HG03060 (cell line): ENCODE data around the gene F5.
"Not testable (repeated sequence)": the region's sequence is repeated elsewhere in the genome, so short reads cannot be mapped to it uniquely, and the experiment has no call there.

Source experiments
- ATAC-seq: cut with Tn5 transposase; IDR thresholded peaks from one replicate; pipeline ENCODE4 v1.9.1; 2021; ENCODE audit warnings: low read depth, moderate number of reproducible peaks; ENCODE audit not compliant: unreplicated experiment

Gene F5

DNA sequence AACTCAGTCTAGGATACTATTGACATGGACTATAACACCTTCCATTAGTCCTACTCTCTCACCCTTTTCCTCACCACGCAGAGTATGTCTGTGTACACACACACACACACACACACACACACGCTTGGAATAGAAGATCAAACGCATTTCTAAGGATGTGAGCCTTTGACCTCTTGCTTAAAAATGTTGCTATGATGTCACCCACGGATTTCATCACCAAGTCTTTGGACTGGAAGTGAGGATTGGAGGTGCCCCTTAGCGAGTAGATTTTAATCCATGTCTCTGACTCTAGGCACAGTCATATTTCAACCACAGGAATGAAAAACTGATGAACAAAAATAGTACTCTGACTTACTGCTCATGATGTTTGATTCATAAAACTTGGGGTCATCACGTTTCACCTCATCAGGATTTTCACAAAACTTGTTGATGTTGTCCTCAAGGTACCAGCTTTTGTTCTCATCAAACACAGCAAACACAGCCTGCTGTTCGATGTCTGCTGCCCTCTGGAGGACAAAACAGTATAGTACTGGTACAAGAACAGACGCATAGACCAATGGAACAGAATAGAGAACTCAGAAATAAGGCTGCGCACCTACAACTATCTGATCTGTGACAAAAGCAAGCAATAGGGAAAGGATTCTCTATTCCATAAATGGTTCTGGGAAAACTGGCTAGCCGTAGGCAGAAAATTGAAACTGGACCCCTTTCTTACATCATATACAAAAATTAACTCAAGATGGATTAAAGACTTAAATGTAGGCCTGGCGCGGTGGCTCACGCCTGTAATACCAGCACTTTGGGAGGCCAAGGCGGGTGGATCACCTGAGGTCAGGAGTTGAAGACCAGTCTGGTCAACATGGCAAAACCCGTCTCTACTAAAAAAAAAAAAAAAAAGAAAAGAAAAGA is 39.9 kb downstream of the F5 start:
- peak; percentile 40 for ATAC-seq

DNA sequence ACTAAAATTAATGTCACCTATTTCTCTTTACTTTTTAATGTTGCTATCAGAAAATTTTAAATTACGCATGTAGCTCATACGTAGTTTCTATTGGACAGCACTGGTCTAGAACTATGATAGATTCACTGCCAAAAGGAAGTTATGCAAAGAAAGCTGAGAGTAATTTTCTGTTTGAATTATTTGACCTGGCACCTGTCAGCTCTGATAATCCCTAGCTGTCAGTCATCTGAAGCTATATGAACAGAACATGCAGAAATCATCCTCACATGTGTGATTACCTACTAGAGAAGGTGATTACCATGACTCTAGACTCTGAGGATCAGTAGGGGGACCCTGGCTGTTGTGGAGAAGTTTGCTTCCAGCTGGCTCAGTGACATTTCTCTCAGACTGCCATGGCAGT is 40.8 kb downstream of the F5 start:
- no peak for ATAC-seq

DNA sequence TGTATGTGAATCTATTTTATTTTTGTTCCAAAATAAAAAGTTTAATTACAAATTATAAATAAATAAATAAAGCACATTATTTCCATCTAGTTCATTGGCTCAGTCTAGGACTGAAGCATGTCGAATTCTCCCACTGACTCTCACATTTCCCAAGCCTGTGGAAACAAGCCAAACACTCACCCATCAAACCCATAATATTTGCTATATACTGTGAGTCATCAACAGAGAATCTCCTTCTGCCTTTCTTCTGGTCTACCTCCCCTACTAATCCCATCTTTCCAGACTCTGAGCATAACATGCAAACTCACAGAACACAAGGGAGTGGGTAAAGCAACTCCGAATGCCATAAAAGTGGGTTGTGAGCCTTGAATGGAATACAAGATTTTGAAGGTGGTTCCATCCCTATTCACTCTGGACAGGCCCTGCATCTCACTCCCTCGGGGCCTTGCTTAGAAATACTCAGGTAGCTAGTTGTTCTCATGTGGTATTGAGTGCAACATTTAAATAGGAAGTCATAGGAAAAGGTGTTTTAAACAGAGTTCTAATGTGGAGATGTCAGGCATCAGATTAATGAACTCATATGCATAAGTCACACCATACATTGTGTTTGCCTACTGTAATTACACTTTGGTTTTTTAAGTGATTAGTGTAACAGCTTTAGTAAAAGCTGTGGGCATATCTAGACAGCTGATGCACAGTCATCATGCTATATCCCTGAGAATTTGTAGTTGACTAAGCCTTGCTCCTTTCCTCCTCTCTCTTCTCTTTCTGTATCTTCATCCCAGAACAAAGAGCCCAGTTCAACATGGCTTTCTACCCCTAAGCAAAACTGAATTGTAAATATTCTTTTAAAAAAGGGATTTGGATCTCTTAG is 47.0 kb downstream of the F5 start:
- ATAC-seq, result no peak

DNA sequence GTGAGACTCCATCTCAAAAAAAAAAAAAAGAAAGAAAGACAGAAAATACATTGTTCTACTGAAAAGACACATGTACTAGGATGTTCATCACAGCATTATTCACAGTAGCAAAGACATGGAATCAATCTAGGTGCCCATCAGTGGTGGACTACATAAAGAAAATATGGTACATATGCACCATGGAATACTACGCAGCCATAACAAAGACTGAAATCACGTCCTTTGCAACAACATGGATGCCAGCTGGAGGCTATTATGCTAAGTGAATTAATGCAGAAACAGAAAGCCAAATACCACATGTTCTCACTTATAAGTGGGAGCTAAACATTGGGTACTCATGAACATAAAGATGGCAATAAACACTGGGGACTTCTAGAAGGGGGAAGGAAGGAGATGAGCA is 51.6 kb downstream of the F5 start:
- ATAC-seq, result no peak

DNA sequence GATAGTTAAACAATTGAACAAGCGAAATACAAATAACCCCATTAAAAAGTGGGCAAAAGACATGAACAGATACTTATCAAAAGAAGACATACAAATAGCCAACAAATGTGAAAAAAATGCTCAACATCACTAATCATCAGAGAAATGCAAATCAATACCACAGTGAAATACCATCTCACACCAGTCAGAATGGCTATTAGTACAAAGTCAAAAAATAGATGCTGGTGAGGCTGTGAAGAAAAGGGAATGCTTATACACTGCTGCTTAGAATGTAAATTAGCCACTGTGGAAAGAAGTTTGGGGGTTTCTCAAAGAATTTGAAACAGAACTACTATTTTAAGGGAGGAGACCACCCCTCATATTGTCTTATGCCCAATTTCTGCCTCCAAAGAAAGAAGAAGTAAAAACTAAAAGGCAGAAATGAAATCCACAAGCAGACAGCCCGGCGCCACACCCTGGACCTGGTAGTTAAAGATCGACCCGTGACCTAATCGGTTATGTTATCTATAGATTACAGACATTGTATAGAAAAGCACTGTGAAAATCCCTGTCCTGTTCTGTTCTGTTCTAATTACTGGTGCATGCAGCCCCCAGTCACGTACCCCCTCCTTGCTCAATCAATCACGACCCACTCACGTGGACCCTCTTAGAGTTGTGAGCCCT is 52.6 kb downstream of the F5 start:
- not testable (repeated sequence) for ATAC-seq

DNA sequence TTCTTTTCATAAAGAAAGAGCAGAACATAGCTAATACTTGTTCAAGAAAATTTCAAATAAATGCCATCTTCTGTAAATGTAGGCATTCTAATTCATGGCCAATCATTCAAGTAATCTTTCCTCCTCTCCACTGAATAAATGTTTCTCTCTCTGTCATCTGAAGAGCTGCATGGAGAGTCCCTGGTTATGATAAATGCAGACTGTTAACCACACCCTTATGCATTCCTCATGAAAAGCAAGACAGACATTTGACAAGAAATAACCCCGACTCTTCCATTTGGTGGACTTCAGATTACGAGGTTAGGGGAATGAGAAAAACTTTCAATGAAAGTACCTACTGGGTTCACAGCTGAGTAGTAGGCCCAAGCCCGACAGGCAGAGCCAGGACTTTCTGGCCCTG is 55.8 kb downstream of the F5 start:
- no peak for ATAC-seq

DNA sequence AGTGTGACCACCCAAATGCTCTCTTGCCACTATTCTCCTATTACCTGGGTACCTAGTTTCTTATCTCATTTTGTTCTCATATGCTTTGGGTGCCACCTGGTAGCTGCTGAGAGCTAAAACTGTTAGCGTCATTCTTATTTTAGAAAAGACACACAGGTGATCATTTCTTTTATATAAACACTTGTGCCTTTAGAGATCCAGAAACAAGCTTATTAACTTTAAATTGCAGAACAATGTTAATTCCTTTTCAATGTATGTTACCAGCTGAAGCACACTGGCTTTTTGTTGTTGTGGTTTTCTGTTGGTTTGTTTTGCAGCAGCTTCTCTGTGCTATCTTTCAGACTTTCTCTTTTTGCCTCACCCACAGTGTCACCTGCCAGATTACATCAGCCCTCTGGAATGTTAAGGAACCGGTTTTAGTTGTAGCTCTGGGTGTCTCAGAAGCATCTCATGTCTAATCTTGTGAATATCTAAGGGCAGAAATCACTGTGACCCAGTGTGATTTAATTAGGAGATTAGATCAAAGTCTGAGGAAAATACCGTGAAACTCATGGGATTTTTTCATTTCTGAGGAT is 57.1 kb downstream of the F5 start:
- no peak for ATAC-seq

DNA sequence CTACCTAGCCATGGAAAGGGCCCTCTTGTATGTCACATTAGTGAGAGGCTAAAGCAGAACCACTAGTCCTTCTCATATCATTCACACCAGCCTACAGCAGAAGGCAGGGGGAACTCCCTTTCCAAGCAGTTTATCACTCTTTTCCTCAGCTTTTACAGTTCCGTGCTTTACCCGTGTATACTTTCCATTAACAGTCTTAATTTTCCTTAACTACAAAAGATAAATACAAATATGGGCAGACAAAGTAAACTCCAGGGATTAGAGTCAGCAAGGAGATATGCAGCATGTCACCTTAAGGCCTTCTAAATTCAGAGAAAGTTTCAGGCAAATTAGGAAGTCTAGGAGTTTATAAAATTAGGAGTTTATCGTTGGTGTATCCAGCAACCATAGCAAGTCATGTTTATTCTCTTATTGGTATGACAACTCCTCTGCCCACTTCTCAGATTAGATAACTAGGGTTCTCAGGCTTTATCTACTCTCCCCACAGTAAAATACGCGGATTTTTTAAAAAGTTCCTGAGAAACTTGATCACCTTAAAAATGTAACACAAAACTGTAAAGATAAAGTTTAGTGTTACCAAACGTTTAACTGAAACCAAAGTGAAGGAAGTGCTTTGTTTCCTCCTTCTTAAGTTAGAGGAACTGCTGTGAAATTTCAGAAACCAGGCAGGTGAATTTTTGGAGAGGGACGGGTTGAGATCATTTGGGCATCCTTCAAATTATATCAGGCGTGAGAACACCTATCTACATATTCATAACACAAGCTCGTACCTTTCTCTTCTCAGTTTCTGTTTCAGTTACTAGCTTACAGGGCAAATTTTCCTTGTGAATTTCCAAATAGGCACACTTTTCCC is 57.8 kb downstream of the F5 start:
- no peak for ATAC-seq

DNA sequence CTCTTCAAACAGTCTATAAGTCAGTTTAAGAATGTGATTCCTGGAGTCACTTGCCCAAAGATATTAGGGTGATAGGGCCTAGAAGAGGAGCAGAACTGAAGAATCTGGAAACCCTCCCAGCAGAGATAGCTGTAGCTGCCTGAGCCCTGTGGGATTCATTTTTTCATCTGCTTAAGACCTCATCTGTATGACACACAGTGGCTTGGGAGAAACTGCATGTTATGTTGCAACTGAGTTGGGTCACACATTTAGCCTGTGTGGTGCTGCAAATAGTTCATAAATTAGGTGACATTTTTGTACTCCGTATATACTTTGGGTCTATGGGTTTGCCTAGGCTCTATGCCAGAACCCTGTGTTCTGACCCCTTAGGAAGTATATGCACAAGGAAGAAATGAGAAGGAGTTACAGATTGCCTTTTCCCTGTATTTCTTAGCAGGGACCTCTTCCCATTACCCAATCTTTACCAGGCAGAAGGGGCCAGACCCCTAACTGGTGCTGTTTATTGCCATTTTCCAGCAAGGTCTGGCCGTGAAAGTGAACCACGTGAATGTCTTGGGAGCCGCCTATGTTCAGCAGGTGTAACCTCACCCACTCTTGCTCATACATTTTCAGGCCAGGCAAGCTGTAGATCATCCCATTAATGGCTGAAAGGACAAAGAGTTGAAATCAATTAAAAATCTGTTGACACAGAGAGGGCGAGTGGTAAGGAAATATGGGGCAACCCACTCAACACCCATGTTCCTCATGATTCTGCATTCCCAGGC is 58.6 kb downstream of the F5 start:
- ATAC-seq, result no peak

DNA sequence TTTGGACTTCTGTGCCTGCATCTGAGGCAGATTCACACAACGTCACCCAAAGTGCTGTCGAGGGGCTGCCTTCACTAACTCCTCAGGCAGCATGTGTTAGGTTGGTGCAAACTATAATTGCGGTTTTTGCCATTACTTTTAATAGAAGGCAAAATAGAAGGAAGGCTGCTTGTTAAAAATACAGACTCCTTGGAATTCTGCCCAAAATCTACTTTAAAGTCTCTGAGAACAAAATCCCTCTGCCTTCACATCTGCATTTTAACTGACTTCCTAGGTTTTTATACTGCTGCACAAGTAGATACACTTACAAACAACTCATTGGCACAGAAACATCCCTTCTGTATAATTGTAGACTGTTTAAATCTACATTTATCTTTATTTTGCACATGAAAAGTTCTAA is 59.3 kb downstream of the F5 start:
- ATAC-seq, result no peak

DNA sequence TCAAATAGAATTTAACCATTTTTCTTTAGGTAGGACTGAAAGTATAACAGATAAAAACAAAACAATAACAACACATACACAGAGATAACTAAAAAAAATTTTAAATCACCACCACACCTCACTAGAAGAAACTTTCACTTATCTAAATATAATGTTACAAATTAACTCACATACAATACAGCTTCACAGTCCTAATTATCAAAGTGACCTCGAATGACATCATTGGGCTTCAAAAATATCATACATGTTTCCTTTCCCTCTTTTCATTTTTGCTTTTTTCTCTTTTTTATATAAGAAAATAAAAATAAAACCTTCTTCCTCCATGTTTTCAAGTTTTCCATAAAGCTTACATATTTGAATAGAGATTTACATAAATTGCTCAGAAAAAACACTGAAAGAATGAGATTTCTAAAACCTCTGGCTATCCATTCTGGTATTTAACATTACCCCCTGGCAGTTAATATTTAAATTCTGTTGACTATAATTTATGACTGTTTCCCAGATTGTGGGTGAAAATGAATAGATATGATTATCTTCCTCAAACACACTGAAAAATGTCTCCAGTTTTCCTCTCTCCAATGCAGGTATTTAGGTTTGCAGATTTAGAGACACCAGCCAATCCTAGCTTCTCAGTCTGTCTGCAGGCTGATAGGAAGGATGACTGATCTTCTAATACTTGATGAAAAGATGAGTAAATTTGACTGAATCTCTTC is 60.0 kb downstream of the F5 start:
- ATAC-seq, result no peak

DNA sequence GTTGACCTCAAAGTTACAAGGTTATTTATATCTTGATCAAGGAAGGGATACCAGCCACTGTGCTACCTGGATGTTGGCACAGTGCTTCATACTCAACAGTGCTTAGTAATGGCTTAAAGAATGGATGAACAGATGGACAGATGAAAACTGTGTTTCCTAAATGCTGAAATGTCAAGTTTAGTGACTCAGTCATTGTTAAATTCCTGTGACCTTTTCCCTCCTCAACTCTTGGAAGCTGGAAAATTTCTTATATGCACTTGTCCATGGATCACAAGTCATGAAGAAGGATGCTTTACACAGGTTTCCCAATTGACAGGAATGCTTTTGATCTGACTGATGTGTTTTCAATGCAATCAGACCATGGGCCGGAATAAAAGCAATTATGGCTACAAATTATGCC is 60.9 kb downstream of the F5 start:
- no peak for ATAC-seq

DNA sequence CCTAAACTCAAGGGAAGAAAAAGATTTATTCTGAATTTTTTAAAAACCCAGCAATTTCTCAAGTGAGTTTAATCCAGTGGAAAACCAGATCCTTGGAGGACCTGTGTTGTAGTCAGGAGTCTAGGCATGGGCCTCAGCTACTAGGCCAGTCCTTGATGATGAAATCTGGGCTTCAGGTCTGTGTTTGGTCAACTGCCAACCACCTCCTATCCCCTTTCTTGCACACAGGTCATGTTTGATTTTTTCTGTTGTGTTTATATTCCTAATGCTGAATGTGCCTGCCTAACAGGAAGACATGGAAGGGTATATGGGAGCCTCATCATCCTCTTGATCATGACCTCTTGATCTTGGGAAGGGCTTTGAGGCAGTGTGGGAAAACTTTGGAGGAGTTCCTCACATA is 62.4 kb downstream of the F5 start:
- ATAC-seq, result no peak

DNA sequence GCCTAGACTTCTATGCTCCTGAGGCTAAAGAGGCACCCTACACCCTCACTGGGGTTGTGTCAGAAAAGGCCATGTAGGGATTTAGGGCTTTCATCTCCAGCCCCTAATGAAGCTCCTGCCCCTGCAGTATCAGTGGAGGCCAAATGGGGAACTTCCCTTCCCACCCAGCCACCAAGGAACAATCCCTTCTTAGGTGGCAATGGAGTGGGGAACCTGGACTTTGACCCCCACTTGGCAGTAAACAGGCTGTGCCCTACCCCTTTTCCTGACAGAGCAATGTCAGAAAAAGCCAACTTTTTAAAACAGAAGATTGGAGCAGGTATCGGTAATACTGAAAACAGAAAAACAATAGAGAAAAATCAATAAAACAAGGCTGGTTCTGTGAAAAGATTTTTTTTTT is 65.1 kb downstream of the F5 start:
- no peak for ATAC-seq

DNA sequence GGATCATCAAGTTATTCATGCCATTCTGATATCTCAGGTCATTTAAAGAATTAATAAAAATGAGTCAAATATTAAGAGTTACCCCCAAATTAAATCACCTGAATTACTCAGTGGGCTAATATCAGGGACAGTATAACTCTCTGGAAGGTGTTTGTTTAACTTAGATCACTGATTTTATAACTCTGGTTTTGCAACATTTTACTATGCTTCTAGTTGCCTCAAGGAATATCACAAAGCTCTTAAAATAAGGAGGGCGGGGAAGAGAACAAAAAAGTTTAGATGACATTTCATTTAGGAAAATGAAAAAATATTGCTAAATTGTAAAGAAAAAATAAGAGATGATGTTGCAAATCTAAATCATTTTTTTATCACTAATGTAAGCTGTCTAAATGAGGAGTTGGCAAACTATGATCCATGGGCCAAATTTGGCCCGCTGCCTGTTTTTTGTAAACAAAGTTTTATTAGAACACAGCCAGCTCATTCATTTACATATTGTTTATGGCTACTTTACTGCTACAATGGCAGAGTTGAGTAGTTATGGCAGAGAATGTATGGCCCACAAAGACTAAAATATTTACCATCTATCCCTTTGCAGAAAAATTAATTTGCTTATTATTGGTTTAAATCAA is 68.6 kb downstream of the F5 start:
- no peak for ATAC-seq

DNA sequence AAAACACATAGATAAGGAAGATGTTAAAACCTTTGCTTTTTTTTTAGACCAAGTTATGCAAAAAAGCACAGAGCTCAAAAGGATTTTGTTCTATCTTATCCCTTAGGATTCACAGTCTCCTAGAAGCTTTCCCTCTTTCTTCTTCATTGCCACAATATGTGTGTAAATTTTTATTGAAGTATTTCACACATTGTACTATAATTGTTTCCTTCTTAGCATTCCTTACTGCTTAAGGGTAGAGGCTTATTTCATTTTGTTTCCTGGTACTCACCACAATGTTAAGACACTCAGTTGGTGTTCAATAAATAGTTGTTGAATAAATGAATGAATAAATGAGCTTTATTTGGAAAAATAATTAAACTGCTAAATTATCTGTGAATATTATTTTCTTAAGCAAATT is 70.6 kb downstream of the F5 start:
- ATAC-seq, result no peak

DNA sequence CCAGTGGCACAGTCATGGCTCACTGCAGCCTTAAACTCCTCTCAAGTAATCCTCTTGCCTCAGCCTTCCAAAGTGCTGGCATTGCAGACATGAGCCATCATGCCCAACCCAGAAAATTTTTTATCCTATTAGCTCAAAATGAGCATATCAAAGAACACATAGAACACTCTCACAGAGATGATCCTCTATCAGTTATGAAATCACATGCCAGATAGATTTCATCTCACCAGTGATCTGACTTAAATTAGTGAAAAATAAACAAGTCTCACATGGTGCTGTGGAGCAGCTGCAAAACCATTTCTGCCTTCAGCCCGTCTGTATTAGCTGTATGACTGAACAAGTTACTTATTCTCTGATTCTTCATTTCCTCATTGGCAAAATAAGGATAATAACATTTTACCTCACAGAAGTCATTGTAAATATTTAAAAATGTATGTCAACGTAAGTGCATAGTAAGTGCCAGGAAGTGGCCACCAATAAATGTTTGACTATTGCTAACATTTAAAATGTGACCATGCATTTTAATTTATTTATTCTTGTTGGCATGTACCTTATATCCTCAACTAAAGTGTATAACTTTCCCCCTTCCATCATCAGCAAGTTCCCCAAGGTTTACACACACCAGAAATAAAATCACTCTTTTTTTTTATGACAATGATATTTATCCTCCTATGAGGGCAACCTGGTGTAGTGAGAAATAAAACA is 71.6 kb downstream of the F5 start:
- ATAC-seq, result no peak

DNA sequence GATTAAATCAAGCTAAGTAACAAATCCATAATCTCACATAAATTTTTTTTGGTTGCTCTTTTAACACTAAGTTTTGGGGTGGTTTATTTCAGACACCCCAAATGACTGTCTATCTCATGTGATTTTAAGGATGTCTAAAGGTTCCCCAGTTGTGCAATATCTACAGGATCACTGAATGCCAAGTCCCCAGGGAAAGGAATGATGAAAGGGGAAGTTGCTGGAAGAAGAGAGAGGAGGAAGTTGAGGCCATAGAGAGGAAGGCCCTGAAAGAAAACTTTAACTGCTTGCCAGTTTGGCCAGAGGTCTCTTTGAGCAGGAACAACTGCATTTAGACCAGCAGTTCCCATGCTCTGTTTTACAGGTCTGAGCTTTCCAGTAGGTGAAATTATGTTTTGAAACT is 73.1 kb downstream of the F5 start:
- ATAC-seq, result no peak
